ENCODE measurements around the gene SH3GL3. TPM values are rescaled to one million over a fixed set of nuclear protein-coding genes. Genes with fewer than 3 reads are reported as not detected.

Gene SH3GL3
- total and polyA plus RNA-seq, 7 donors: 0.04 to 0.99 (median 0.63) TPM; not detected in 3

DNA sequence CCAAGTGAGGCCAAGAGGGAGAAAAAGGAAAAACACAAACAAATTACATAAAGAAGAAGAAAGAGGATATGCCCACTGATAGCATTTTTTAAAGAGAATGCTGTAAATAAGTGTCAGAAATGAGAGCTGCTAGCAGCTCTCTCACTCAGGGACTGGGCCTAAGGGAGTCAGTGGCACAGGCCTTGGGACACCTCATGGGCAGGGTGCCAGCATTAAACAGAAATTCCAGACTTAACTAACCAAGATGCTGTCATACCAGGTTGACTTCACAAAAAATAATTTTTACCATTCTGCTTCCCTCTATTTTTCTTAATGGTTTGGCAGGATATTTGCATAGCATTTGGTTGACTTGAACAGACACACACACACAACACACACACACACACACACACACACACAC lies 114.5 kb downstream of the SH3GL3 start:
- Histone ChIP-seq H3K4me1 (peaks cover 0 to 3% (median 0%) of the 10 kb centered on the region in 4 donors), H3K27me3 (no peaks in the 10 kb centered on the region), H3K9me3 (no peaks in the 10 kb centered on the region), H3K27ac (no peak overlapping the region), H3K36me3 (no peaks in the 10 kb centered on the region), H3K4me3 (no peak overlapping the region)
- no peak for DNase-seq
- no peak for TF ChIP-seq POLR2AphosphoS5 (IDR thresholded peaks at IDR 0.05)
- TF ChIP-seq, protein P1, sequence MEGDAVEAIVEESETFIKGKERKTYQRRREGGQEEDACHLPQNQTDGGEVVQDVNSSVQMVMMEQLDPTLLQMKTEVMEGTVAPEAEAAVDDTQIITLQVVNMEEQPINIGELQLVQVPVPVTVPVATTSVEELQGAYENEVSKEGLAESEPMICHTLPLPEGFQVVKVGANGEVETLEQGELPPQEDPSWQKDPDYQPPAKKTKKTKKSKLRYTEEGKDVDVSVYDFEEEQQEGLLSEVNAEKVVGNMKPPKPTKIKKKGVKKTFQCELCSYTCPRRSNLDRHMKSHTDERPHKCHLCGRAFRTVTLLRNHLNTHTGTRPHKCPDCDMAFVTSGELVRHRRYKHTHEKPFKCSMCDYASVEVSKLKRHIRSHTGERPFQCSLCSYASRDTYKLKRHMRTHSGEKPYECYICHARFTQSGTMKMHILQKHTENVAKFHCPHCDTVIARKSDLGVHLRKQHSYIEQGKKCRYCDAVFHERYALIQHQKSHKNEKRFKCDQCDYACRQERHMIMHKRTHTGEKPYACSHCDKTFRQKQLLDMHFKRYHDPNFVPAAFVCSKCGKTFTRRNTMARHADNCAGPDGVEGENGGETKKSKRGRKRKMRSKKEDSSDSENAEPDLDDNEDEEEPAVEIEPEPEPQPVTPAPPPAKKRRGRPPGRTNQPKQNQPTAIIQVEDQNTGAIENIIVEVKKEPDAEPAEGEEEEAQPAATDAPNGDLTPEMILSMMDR (IDR thresholded peaks at IDR 0.05): no peak
- no peak for TF ChIP-seq POLR2A (IDR thresholded peaks at IDR 0.05)
- no peak for TF ChIP-seq EP300 (IDR thresholded peaks at IDR 0.05)
- intact Hi-C loops (cut with DNase I): no loop called here

DNA sequence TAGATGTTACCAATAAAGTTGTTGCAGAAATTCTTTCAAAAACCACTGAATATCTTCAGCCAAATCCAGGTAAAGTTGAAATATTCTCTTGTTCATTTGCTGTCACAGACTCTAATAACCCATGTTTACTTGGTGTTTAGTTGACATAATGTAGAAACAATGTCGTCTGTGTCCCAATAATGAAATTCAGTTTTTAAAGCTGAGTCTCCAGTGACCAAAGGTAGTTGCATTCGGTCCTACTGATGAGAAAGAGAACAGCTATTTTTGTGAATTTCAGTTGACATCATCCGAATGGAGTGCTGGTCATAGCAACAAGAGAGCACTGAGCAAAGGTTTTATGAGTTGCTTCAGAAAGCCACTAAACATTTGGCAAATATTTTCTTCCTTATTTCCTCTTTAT lies 118.0 kb downstream of the SH3GL3 start:
- WGBS, 2 donors: 42 to 78% methylated on average over 3 of the region's 3 CpGs
- no peak overlapping the region for H3K4me3 ChIP-seq
- TF ChIP-seq POLR2A (IDR thresholded peaks at IDR 0.05): no peak
- intact Hi-C loops (cut with DNase I): loop anchor here (2.0 to 5.0 kb wide), 3 partner anchors 87 to 458 kb away; partner anchors contain the start of gene ADAMTSL3
- no peak for DNase-seq
- no peaks in the 10 kb centered on the region for H3K36me3 ChIP-seq
- no peaks in the 10 kb centered on the region for H3K27me3 ChIP-seq
- peaks cover 0 to 3% (median 0%) of the 10 kb centered on the region in 4 donors for H3K4me1 ChIP-seq
- H3K27ac ChIP-seq: no peak overlapping the region
- no peaks in the 10 kb centered on the region for H3K9me3 ChIP-seq

DNA sequence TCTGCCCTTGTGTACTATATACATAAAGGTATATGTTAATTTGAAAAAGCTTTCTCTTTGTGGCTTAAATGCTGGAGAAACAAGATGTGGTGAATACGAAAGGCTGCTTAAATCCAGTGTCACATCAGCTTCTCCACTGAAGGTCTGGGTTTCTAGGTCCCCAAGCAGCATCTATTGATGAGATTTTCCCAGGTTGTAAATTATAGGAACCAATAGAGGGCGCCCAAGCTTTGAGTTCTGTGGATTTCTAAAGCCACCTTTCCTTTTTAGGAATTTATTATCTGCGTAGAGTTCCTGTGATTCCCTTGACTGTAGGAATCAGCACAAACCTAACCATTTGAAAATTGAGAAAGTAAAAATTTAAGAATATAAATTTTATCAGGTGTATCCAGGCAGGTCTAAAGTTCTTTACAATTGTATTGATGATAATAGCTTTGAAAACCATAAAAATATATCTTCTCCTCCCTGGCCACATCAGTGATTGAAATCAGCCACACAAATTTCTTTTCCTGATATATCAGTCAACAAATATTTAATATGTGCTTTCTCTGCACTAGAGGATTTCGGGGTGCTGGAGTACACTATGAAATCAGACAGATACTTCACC lies 118.5 kb downstream of the SH3GL3 start:
- Histone ChIP-seq H3K9me3 (no peaks in the 10 kb centered on the region), H3K36me3 (no peaks in the 10 kb centered on the region), H3K27me3 (no peaks in the 10 kb centered on the region), H3K27ac (no peak overlapping the region), H3K4me1 (peaks cover 0 to 3% (median 0%) of the 10 kb centered on the region in 4 donors), H3K4me3 (no peak overlapping the region)
- intact Hi-C loops (cut with DNase I): loop anchor here (2.0 to 5.0 kb wide), 3 partner anchors 87 to 457 kb away; partner anchors contain the start of gene ADAMTSL3
- no peak for TF ChIP-seq POLR2A (IDR thresholded peaks at IDR 0.05)
- TF ChIP-seq, protein P1 (IDR thresholded peaks at IDR 0.05): peak; percentile 24 to 66 (median 60)
- DNase-seq: no peak
- 15 to 36% methylated on average over 4 of the region's 4 CpGs for WGBS, 2 donors

DNA sequence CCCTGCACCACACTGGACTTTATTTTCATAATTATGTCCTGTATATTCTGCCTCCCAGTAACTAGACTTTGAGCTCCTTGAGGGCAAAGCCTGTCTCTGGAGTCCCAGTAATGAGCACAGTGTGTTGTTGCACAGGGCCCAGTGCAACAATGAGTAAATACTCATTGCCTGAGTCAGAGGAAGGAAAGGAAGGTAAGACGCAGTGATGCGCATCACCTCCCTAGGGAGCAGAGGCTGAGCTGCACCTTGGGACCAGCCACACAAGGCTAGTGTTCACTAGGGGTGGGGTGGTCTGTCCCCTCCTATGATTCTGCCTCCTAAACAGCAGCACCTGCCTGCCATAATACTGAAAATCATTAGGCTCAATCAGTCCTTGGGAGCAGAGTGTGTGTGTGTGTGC lies 120.2 kb downstream of the SH3GL3 start:
- DNase-seq: no peak
- Histone ChIP-seq H3K27me3 (no peaks in the 10 kb centered on the region), H3K4me1 (peaks cover 0 to 3% (median 0%) of the 10 kb centered on the region in 4 donors), H3K9me3 (no peaks in the 10 kb centered on the region), H3K4me3 (no peak overlapping the region), H3K27ac (no peak overlapping the region), H3K36me3 (no peaks in the 10 kb centered on the region)
- intact Hi-C loops (cut with DNase I): loop anchor here (5.0 kb wide), 1 partner anchor 85 kb away; the partner anchor contains the start of gene ADAMTSL3
- TF ChIP-seq POLR2A (IDR thresholded peaks at IDR 0.05): no peak
- TF ChIP-seq POLR2AphosphoS5 (IDR thresholded peaks at IDR 0.05): no peak
- TF ChIP-seq EP300 (IDR thresholded peaks at IDR 0.05): no peak
- WGBS, 2 donors: 78 to 89% methylated on average over 2 of the region's 2 CpGs

DNA sequence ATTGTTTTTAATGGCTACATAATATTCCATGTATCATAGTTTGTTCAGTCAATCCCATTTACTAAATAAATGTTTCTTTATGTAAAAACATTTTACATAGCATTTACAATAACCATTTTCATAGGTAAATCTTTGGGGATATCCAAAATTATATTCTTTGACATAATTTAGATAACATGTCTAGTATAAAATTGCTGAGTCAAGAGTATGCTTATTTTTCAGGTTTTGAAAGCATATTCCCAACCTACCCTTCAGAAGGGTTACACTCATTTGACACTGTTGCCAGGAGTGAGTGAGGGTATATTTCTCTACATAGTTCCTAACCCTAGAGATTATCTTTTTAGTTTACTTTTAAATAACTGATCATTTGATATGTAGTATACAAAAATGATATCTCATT lies 122.2 kb downstream of the SH3GL3 start:
- Histone ChIP-seq H3K4me3 (no peak overlapping the region), H3K4me1 (peaks cover 0 to 3% (median 0%) of the 10 kb centered on the region in 4 donors), H3K27me3 (no peaks in the 10 kb centered on the region), H3K36me3 (no peaks in the 10 kb centered on the region), H3K27ac (no peak overlapping the region), H3K9me3 (no peaks in the 10 kb centered on the region)
- intact Hi-C loops (cut with DNase I): loop anchor here (5.0 kb wide), 1 partner anchor 83 kb away; the partner anchor contains the start of gene ADAMTSL3
- DNase-seq: no peak
- TF ChIP-seq POLR2AphosphoS5 (IDR thresholded peaks at IDR 0.05): no peak
- TF ChIP-seq POLR2A (IDR thresholded peaks at IDR 0.05): no peak
- no peak for TF ChIP-seq EP300 (IDR thresholded peaks at IDR 0.05)
- TF ChIP-seq, protein P1 (IDR thresholded peaks at IDR 0.05): no peak

DNA sequence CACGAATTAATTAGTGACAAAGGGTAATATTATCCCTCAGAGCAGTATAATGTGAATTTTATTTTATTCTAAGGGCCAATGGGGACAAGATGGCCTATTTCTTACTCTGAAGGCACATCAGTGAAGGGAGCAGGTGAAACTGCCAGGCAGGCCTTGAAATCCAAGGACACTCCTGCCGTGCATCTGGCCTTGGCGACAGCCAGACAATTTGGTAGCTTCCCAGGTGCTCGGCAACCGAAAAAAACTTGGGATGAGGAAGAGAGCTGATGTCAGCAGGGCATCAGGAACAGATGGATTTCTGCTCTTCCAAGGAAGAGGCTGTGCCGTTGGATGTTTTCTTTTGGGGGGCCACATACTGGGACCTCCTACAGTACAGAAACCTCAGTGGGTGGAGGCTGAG lies 123.6 kb downstream of the SH3GL3 start:
- peaks cover 0 to 2% (median 0%) of the 10 kb centered on the region in 4 donors for H3K4me1 ChIP-seq
- H3K27me3 ChIP-seq: no peaks in the 10 kb centered on the region
- no peak for DNase-seq
- WGBS, 2 donors: 54 to 74% methylated on average over 6 of the region's 6 CpGs
- intact Hi-C loops (cut with DNase I): no loop called here
- H3K9me3 ChIP-seq: no peaks in the 10 kb centered on the region
- no peak overlapping the region for H3K27ac ChIP-seq
- H3K36me3 ChIP-seq: no peaks in the 10 kb centered on the region
- TF ChIP-seq EP300 (IDR thresholded peaks at IDR 0.05): no peak
- no peak for TF ChIP-seq POLR2A (IDR thresholded peaks at IDR 0.05)
- no peak for TF ChIP-seq POLR2AphosphoS5 (IDR thresholded peaks at IDR 0.05)
- TF ChIP-seq, protein P1 (IDR thresholded peaks at IDR 0.05): no peak
- no peak overlapping the region for H3K4me3 ChIP-seq
